HL-60 (cell line): ENCODE results near the gene GDI1.
A peak's percentile ranks its signal among the peaks of the same experiment; 100 is the strongest.
"Not testable (repeated sequence)": the region's sequence is repeated elsewhere in the genome, so short reads cannot be mapped to it uniquely, and the experiment has no call there.

ENCODE experiments used
- DNase-seq, 2 experiments: peaks; one replicate each; pipeline ENCODE4 v3.0.0-alpha.2; 2010 to 2020; ENCODE audit warnings: low read depth in 1 of 2, low spot score in 1 of 2
- H3K27ac ChIP-seq: fragments of 250-450 bp; sonication (Bioruptor Pico); replicated peaks from 2 replicates; pipeline ENCODE4 v1.5.1; 2020; ENCODE audit warnings: mild to moderate bottlenecking, moderate library complexity
- H3K27me3 ChIP-seq: fragments of 250-450 bp; sonication (Bioruptor Pico); 2 replicates; pipeline ENCODE4 v1.5.1; 2021; ENCODE audit warnings: mild to moderate bottlenecking, moderate library complexity; ENCODE audit not compliant: insufficient read depth, poor library complexity, severe bottlenecking
- H3K4me3 ChIP-seq: replicated peaks from 2 replicates; pipeline ENCODE4 v1.5.1; 2011; ENCODE audit warnings: mild to moderate bottlenecking, control low read depth, low read length; ENCODE audit not compliant: insufficient read depth
- CTCF ChIP-seq: IDR thresholded peaks from one replicate; pipeline ENCODE4 v1.5.1; 2011; ENCODE audit warnings: low read length, control low read depth, inconsistent platforms; ENCODE audit not compliant: insufficient read depth
- GABPA ChIP-seq: IDR thresholded peaks from 2 replicates; pipeline ENCODE4 v1.6.1; 2012; ENCODE audit warnings: low read depth
- POLR2AphosphoS5 ChIP-seq: IDR thresholded peaks from 2 replicates; pipeline ENCODE4 v1.6.1; 2012; ENCODE audit warnings: low read depth
- REST ChIP-seq: IDR thresholded peaks from 2 replicates; pipeline ENCODE4 v1.6.1; 2012; ENCODE audit warnings: low read depth; ENCODE audit not compliant: insufficient replicate concordance
- SPI1 ChIP-seq: IDR thresholded peaks from 2 replicates; pipeline ENCODE4 v1.6.1; 2012; ENCODE audit warnings: low read depth, mild to moderate bottlenecking, borderline replicate concordance
- long read RNA-seq: library from polyadenylated mRNA; unstranded; transcript quantifications from one replicate; pipeline ENCODE4 v2.0.0, GENCODE V29; 2020

GDI1 gene
- long read RNA-seq, transcript GDI1-204 (11 exons, 2,474 nt), result major isoform, 12 of 18 reads
- long read RNA-seq, partial matches to known transcripts, result 2 of 18 reads
- long read RNA-seq, other reads (novel, unspliced or antisense), result 2 of 18 reads

GRCh38 chrX:154436983-154437752 is at the start of gene GDI1:
Gene GDI1 (plus strand): TSS chrX:154437154. CDS start chrX:154437255, 101 bp downstream.
- TF ChIP-seq GABPA, result no peak
- no peak for TF ChIP-seq CTCF
- no peak for TF ChIP-seq POLR2AphosphoS5
- no peak for TF ChIP-seq SPI1
- no peak for TF ChIP-seq REST
- no peaks in the 10 kb centered on the region for H3K27me3 ChIP-seq
- peak within 1 kb of the TSS; percentile 90 for H3K4me3 ChIP-seq
- peak within 1 kb of the TSS; percentile 21; the same call in 1 of the 2 replicates for H3K27ac ChIP-seq
- no peak for DNase-seq

- H3K27ac ChIP-seq, DNase-seq, H3K4me3 ChIP-seq, H3K27me3 ChIP-seq: not testable (repeated sequence)
These were observed 48.9 kb upstream of the GDI1 start for GRCh38 chrX:154388094-154388493.

GRCh38 chrX:154388649-154389048 is 48.3 kb upstream of the GDI1 start:
- H3K27me3 ChIP-seq, result not testable (repeated sequence)

GRCh38 chrX:154389812-154390747 is 46.9 kb upstream of the GDI1 start:
- not testable (repeated sequence) for H3K4me3 ChIP-seq, H3K27me3 ChIP-seq, DNase-seq, H3K27ac ChIP-seq

More at GRCh38 chrX:154388649-154389048, 48.3 kb upstream of the GDI1 start:
- not testable (repeated sequence) for H3K27ac ChIP-seq, H3K4me3 ChIP-seq, DNase-seq

GRCh38 chrX:154396363-154396762 is 40.6 kb upstream of the GDI1 start:
- H3K27me3 ChIP-seq, DNase-seq, H3K4me3 ChIP-seq, H3K27ac ChIP-seq: not testable (repeated sequence)

- peak; percentile 51 to 61 for DNase-seq
These were observed 39.7 kb upstream of the GDI1 start for GRCh38 chrX:154396973-154397887.

More at GRCh38 chrX:154396973-154397887, 39.7 kb upstream of the GDI1 start:
- TF ChIP-seq REST (no peak), CTCF (no peak), POLR2AphosphoS5 (no peak), SPI1 (no peak), GABPA (no peak)
- peak overlapping the region; percentile 57 for H3K4me3 ChIP-seq
- H3K27ac ChIP-seq, result peak overlapping the region; percentile 95
- no peaks in the 10 kb centered on the region for H3K27me3 ChIP-seq
